GM18867 (cell line): Measurements from ENCODE around the gene PIMREG.

Source experiments
- ATAC-seq: cut with Tn5 transposase; IDR thresholded peaks from one replicate; pipeline ENCODE4 v1.9.1; 2021; ENCODE audit warnings: mild to moderate bottlenecking, moderate library complexity; ENCODE audit not compliant: unreplicated experiment

Gene PIMREG

GRCh38 chr17:6460531-6461161 is 16.4 kb downstream of the PIMREG start:
- no peak for ATAC-seq

DNA sequence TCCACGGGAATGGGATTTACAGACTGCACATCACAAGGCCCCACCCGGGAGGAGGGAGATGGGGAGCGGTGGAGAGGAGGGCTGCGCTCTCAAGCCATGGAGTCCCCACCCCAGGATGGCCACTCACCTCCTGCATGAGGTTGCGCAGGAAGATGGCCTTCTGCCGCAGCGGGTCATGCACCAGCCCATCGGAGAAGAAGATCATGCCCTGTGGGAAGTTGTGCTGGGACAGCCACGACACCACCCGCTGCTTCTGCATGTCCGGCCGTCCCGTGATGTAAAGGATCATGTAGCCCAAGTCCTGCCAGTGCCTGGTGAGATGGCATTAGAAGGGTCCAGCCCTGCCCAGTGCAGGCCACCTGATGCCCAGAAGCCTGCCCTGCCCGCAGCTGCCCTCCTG is 17.0 kb downstream of the PIMREG start:
- no peak for ATAC-seq

DNA sequence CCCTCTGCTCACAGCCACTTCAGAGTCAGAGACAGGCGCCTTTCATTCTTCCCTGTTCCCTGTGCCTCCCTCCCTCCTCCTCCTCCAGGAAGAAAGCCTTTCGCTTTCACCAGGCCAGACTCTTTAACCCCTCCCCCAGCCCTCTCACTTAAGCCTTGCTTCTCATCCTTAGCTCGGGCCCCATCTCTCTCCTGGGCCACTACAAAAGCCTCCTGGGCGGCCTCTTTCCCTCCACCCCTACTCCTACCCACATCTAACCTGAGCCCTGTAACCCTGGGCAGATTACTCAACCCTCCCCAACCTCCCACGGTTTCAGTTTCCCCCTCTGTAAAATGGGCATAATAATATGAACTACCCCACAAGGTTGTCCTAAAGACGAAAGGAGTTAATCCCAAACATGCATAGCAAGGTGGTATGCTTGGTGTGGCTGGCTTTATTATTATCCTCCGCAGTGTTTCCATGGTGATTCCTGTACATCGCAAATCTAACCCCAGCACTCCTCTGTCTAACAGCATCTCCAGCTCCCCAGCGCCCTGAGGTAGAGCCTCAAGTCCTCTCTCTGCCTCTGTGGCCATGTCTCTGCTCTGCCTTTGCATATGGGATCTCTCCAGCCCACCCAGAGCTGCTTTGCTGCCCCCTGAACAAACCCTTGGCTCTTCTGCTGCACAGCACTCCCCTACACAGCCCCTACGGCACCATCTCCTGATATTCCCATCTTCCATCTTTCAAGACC is 17.7 kb downstream of the PIMREG start:
- ATAC-seq: no peak

DNA sequence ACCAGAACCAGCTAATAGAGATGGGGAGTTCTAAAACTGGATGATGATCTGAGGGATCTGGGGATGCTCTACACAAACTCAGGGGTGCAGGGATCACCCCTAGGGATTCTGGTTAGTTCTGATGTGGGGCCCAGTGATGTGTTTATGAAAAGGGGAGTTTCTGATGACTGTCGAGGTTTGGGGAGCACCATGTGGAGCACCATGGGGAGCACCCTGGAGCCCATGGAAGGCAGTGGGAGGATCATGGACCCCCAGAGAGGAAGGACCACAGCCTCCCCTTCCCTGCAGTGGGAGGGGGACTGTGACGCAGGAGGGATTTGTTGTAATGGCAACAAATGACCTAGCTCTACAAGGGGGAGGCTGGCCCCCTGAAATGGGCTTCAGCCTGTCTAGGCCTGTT is 18.4 kb downstream of the PIMREG start:
- no peak for ATAC-seq

- no peak for ATAC-seq
Observed at GRCh38 chr17:6463616-6464445, 19.6 kb downstream of the PIMREG start.

DNA sequence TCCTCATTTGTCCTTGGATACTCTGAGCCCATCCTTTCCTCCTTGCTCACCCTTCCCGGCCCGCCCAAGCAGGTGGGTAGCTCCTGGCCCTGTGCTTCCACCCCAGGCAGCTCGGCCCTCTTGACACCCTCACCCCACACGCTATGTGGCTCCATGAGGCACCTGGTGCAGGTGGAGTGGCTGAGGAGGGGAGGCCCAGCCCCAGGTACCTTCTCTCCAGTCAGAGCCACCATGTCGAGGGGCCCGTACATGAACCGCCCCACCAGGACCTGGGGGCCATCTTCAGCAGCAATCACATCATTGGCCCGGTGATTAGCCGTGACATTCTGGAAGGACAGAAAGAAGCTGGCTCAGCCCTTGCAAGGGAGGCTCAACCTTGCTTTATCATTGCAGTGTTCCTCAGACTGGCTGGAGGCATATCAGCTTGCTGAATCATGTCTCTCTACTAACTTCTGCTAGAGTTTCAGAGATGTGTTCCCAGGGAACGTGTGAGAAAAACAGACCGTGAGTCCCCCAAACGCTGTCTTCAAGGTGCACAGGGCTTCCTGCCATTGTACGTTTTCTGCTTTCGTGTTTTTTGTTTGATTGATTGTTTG is 20.3 kb downstream of the PIMREG start:
- ATAC-seq: no peak

- no peak for ATAC-seq
Observed at GRCh38 chr17:6465206-6466003, 21.1 kb downstream of the PIMREG start.

DNA sequence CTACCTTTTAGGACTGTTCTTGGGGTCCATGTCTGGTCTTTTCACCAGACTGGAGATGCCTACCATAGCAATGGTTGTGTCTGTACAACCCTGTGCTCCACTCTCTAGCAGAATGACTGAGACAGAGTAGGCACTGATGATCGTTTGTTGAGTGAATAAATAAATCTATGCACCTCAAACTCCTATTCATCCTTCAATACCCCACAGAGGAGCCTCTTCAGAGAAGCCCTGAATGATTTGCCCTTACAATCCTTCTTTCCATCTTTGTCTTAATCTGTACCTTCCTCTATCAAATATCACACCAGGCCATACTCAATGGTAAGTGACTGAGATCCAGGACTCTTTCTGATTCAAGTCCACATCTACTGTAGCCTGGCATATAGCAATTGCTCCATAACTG is 23.3 kb downstream of the PIMREG start:
- no peak for ATAC-seq

DNA sequence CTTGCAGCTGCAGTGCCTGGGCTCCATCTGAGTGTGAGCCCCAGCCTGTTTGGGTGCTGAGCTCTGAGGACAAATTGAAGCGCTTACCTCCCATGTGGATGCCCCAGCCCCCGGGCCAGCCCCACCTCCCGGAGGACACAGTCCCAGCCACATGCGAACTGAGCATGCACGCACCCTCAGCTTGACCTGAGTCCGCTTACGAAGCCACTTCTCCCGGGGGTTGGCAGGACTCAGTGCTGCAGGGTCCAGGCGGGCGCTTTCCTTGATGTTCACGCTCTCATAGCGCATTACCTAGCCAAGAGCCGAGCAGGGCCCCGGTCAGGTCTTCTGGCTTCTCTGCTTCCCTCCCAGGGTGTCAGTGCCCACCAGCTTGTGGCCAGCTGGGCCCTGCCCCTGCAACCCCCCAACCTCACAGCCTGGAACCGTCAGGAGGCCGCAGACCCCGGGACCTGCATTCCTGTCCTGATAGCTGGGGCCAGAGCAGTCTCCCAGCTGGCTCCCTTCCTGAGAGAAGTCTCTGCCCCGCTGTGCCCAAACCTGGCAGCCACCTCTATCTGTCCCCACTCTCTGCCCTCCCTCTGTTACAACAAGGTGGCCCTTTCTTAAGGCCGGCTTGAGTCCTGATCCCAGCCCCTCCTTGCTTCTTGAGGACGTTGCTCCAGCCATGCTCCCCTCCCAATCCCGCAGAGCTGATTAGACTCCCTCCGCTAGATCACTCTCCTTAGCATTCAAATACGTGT is 24.0 kb downstream of the PIMREG start:
- no peak for ATAC-seq

DNA sequence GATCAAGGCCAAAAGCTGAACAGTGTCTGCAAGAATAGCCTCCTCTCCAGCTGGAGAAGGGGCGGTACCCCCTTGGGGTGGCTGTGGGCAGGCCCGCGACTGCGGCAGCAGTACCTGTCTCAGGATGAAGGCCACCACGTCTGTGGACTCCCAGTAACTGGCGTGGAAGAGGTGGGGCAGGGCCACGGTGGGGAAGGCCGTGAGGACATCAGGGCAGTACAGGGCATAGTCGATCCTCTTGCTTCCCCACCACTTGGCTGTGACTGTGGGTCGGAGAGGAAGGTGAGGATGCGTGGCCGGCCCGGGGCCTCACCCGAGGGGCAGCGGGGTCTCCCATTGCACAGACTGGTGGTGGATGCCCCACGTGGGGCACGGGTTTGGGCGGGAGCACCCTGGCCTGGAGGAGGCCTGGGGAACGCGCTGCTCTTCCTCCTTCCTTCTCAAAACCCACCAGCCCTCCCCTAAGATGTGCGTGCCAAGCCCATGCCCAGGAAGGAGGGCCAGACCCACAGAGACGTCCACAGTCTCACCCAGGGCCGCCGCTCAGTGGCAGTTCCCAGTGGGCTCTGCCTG is 26.0 kb downstream of the PIMREG start:
- ATAC-seq: no peak

- no peak for ATAC-seq
Observed at GRCh38 chr17:6470751-6471521, 26.7 kb downstream of the PIMREG start.

GRCh38 chr17:6471531-6472465 is 27.5 kb downstream of the PIMREG start:
- ATAC-seq: no peak

- no peak for ATAC-seq
Observed at GRCh38 chr17:6472517-6472916, 28.3 kb downstream of the PIMREG start.

DNA sequence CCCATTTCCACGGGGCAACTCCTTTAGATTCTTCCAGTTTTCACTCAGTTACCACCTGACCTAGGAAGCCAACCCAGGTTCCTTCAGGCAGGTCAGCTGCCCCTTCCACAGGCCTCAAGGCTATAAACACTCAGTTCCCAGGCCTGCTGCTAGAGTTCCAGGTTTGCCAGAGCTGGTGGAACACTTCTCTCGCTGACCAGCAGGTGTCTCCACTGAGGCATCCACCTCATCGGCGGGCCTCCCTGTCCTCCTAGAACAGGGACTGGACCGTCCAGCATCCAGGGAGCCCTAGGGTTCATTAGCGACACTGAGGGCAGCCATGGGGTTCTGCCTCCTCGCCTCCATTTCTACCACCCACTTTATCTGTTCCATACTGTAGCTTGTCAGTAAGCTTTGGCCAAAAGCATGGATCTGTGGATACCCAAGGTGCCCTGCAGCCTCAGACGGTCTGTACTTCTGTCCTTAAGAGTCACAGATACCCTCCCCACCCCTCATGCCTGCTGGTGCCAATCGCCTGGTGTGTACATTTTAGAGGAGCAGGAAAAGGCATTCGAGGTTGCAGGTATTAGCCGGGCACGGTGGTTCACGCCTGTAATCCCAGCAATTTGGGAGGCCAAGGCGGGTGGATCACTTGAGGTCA is 29.0 kb downstream of the PIMREG start:
- no peak for ATAC-seq

GRCh38 chr17:6474376-6474775 is 30.1 kb downstream of the PIMREG start:
- ATAC-seq: no peak

- no peak for ATAC-seq
Observed at GRCh38 chr17:6474906-6475305, 30.7 kb downstream of the PIMREG start.

- no peak for ATAC-seq
Observed at GRCh38 chr17:6475411-6475810, 31.2 kb downstream of the PIMREG start.
